K562 (cell line): ENCODE results near the gene WFIKKN1. TPM values are rescaled to one million over a fixed set of nuclear protein-coding genes. Genes with fewer than 3 reads are reported as not detected.

Experiments
- KLF10 ChIP-seq: fragments of 250-450 bp; sonication (Bioruptor Pico); IDR thresholded peaks from 2 replicates; pipeline ENCODE4 v1.6.1; 2021; ENCODE audit warnings: matching md5 sums
- MAX ChIP-seq: sonication (generic); formaldehyde crosslinking; IDR thresholded peaks from 2 replicates; pipeline ENCODE4 v1.9.0; 2022; ENCODE audit warnings: mild to moderate bottlenecking, missing genetic modification reagents
- MYNN ChIP-seq, 2 experiments: sonication (generic); formaldehyde crosslinking in 1 of 2; IDR thresholded peaks; 2 replicates each; pipeline versions ENCODE4 v1.5.0 to v1.6.1; 2016 to 2020; ENCODE audit warnings: antibody characterized with exemption in 1 of 2, missing genetic modification reagents in 1 of 2
- STAG1 ChIP-seq: sonication (generic); formaldehyde crosslinking; IDR thresholded peaks from 2 replicates; pipeline ENCODE4 v1.5.0; 2020; ENCODE audit warnings: missing genetic modification reagents, borderline replicate concordance
- TFAP4 ChIP-seq: sonication (generic); formaldehyde crosslinking; IDR thresholded peaks from 2 replicates; pipeline ENCODE4 v1.8.0; 2022; ENCODE audit warnings: missing genetic modification reagents, mild to moderate bottlenecking, moderate library complexity, borderline replicate concordance
- ZNF124 ChIP-seq: sonication (generic); formaldehyde crosslinking; IDR thresholded peaks from 2 replicates; pipeline ENCODE4 v1.8.1; 2022; ENCODE audit warnings: missing genetic modification reagents
- ZNF263 ChIP-seq: sonication (generic); formaldehyde crosslinking; IDR thresholded peaks from 2 replicates; pipeline ENCODE4 v1.8.0; 2022; ENCODE audit warnings: mild to moderate bottlenecking, missing genetic modification reagents, borderline replicate concordance
- polyA plus RNA-seq, 8 experiments: library from polyadenylated mRNA; depleted of rRNA in 4 of 8; stranded (reverse) in 5 of 8; unstranded in 3 of 8; fragments of >200 nt; fragmentation: Nextera tagmentation in 2 of 8; fragmentation: Illumina TruSeq in 1 of 8; extraction: Ambion mirVana in 2 of 8; extraction: Trizol in 1 of 8; gene quantifications; 2 replicates each; pipeline versions ENCODE4 v1.2.1 to v1.2.3, GENCODE V29; 2011 to 2014; ENCODE audit warnings: inconsistent platforms in 1 of 8, missing spikeins in 1 of 8
- total RNA-seq, 7 experiments: library from RNA; depleted of rRNA in 6 of 7; stranded (reverse); fragments of >200 nt in 6 of 7; fragmentation: Illumina TruSeq in 2 of 7; extraction: Trizol in 2 of 7; gene quantifications; 2 replicates each; pipeline versions ENCODE4 v1.2.1 to v1.2.3, GENCODE V29; 2011 to 2021; ENCODE audit warnings: low replicate concordance in 1 of 7

WFIKKN1 gene
- total and polyA plus RNA-seq, 9 of the 15 experiments (the other 6 are each of a cell fraction or from before 2014, with no cell fraction given): 0.14 to 1.1 (median 0.50) TPM; not detected in 4

GRCh38 chr16:586047-586644 lies 44.6 kb upstream of the WFIKKN1 start (continued):
- peak; percentile 33; the same call in 1 of the 2 replicates for TF ChIP-seq TFAP4
- TF ChIP-seq ZNF263: peak; percentile 32; the same call in 1 of the 2 replicates
- TF ChIP-seq KLF10: no peak
- 0 out of 2 replicates have a peak, but pooled peaks have one; percentile 41 for TF ChIP-seq MYNN (IDR thresholded peaks at IDR 0.05)
- TF ChIP-seq MYNN (CRISPR knock-in tag; IDR thresholded peaks at IDR 0.05): no peak
- 0 out of 2 replicates have a peak, but pooled peaks have one; percentile 48 for TF ChIP-seq ZNF124
- peak; percentile 17; the same call in 1 of the 2 replicates for TF ChIP-seq MAX (CRISPR knock-in tag)
- 0 out of 2 replicates have a peak, but pooled peaks have one; percentile 6 for TF ChIP-seq STAG1 (CRISPR knock-in tag)
- TF ChIP-seq, all 486 proteins: peak for 9
